Osteoblast (primary cell): ENCODE results near the gene CPZ. TPM values are rescaled to one million over a fixed set of nuclear protein-coding genes. Genes with fewer than 3 reads are reported as not detected.

Source experiments
- DNase-seq: peaks from one replicate; pipeline ENCODE4 v3.0.0; 2011; ENCODE audit warnings: low spot score, mixed read lengths; ENCODE audit not compliant: insufficient read length; ENCODE audit errors: missing footprints
- H2AFZ ChIP-seq: 2 replicates; pipeline ENCODE4 v1.6.0; 2011; ENCODE audit warnings: mild to moderate bottlenecking, low read length
- H3K27ac ChIP-seq: 2 replicates; pipeline ENCODE4 v1.5.1; 2011; ENCODE audit warnings: mild to moderate bottlenecking, low read depth, low read length, moderate library complexity
- H3K27me3 ChIP-seq: 2 replicates; pipeline ENCODE4 v1.6.0; 2012; ENCODE audit warnings: mild to moderate bottlenecking, control low read depth, inconsistent platforms, low read length, moderate library complexity; ENCODE audit not compliant: insufficient read depth
- H3K36me3 ChIP-seq: 2 replicates; pipeline ENCODE4 v1.5.1; 2011; ENCODE audit warnings: mild to moderate bottlenecking, low read length, control low read depth, moderate library complexity; ENCODE audit not compliant: insufficient read depth
- H3K4me1 ChIP-seq: 2 replicates; pipeline ENCODE4 v1.5.1; 2011; ENCODE audit warnings: mild to moderate bottlenecking, low read length, control low read depth, moderate library complexity; ENCODE audit not compliant: insufficient read depth
- H3K4me2 ChIP-seq: 2 replicates; pipeline ENCODE4 v1.6.0; 2011; ENCODE audit warnings: mild to moderate bottlenecking, low read length; ENCODE audit not compliant: insufficient read depth
- H3K4me3 ChIP-seq: fragments of 200-600 bp; sonication (generic); 3 replicates; pipeline ENCODE4 v1.5.1; 2012; ENCODE audit warnings: mild to moderate bottlenecking, low read length, inconsistent platforms; ENCODE audit not compliant: insufficient read depth
- H3K79me2 ChIP-seq: 2 replicates; pipeline ENCODE4 v1.6.0; 2012; ENCODE audit warnings: mild to moderate bottlenecking, low read length, control low read depth, inconsistent platforms; ENCODE audit not compliant: insufficient read depth
- H3K9me3 ChIP-seq: 2 replicates; pipeline ENCODE4 v1.5.1; 2011; ENCODE audit warnings: low read depth, low read length, control low read depth
- H4K20me1 ChIP-seq: 2 replicates; pipeline ENCODE4 v1.6.0; 2012; ENCODE audit warnings: mild to moderate bottlenecking, low read length, control low read depth; ENCODE audit not compliant: insufficient read depth
- total RNA-seq: library from RNA; depleted of rRNA; stranded (reverse); fragments of >200 nt; gene quantifications from 2 replicates; pipeline ENCODE4 v1.2.3, GENCODE V29; 2012
- TF ChIP-seq, protein P1 (sequence below): IDR thresholded peaks from 2 replicates; pipeline ENCODE4 v1.5.1; 2011; ENCODE audit warnings: mild to moderate bottlenecking, low read depth, low read length, moderate library complexity; ENCODE audit errors: extremely low read depth

The CPZ gene
- total RNA-seq, 1 donor: 44.5 TPM

DNA sequence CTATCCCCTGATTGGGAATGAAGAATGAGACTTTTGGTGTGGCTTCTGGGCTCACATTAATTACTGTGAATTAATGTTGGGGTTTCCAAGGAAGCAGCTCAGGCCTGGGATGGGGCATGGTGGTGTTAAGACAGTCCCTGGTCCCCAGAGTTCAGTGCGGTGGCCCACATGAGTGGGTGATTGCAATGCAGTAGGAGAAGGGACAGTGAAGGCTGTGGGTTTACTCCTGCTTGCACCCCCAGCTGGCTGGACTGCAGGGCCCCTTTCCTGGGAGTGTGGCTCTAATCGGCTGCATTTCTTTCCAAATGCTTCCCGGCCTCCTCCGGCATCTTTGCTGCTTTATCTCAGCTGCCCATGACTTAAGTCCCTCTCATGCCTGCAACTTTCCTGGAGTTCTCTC, 40.5 kb upstream of the CPZ start:
- Histone ChIP-seq H3K36me3 (no peaks in the 10 kb centered on the region), H3K79me2 (no peaks in the 10 kb centered on the region), H3K9me3 (no peaks in the 10 kb centered on the region), H3K4me1 (peaks cover 15% of the 10 kb centered on the region), H4K20me1 (no peaks in the 10 kb centered on the region), H3K27me3 (no peaks in the 10 kb centered on the region), H3K4me3 (no peak overlapping the region), H2AFZ (no peak overlapping the region), H3K27ac (no peak overlapping the region), H3K4me2 (no peak overlapping the region)
- DNase-seq: no peak
- TF ChIP-seq, protein P1, sequence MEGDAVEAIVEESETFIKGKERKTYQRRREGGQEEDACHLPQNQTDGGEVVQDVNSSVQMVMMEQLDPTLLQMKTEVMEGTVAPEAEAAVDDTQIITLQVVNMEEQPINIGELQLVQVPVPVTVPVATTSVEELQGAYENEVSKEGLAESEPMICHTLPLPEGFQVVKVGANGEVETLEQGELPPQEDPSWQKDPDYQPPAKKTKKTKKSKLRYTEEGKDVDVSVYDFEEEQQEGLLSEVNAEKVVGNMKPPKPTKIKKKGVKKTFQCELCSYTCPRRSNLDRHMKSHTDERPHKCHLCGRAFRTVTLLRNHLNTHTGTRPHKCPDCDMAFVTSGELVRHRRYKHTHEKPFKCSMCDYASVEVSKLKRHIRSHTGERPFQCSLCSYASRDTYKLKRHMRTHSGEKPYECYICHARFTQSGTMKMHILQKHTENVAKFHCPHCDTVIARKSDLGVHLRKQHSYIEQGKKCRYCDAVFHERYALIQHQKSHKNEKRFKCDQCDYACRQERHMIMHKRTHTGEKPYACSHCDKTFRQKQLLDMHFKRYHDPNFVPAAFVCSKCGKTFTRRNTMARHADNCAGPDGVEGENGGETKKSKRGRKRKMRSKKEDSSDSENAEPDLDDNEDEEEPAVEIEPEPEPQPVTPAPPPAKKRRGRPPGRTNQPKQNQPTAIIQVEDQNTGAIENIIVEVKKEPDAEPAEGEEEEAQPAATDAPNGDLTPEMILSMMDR: no peak

DNA sequence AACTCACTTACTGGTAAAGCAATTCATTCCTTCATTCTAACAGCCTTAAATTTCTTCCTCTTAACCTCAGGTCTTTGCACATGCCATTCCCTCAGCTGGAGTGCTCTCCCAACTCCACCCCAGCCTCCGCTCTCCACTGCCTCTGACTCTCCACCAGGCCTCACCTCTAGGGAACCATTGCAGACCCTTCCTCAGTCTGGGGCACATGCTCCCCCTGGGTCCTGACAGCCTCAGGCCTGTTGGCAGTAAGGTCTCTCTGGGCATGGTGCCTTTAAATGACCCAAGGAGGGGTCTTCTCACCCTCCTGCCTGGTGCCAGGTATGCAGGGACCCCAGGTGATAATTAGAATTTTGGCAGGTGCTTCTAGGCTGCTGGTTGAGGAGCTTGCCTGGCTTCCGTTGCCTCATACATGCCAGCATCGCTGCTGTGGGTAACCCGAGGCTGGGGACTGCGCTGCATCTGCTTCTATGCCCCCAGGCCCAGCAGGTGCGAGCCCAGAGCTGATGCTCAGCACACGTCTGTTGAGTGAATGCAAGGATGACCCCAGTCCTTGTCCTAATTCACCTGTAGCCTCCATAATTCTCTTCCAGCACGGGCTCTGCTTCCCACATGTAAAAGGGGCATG, 39.9 kb upstream of the CPZ start:
- DNase-seq: peak; percentile 70
- H3K36me3 ChIP-seq: no peaks in the 10 kb centered on the region
- no peak overlapping the region for H3K4me3 ChIP-seq
- H3K27ac ChIP-seq: no peak overlapping the region
- no peaks in the 10 kb centered on the region for H3K27me3 ChIP-seq
- H4K20me1 ChIP-seq: no peaks in the 10 kb centered on the region
- H3K79me2 ChIP-seq: no peaks in the 10 kb centered on the region
- H3K4me2 ChIP-seq: no peak overlapping the region
- TF ChIP-seq, protein P1: no peak
- H3K4me1 ChIP-seq: peaks cover 10% of the 10 kb centered on the region
- no peaks in the 10 kb centered on the region for H3K9me3 ChIP-seq
- no peak overlapping the region for H2AFZ ChIP-seq

DNA sequence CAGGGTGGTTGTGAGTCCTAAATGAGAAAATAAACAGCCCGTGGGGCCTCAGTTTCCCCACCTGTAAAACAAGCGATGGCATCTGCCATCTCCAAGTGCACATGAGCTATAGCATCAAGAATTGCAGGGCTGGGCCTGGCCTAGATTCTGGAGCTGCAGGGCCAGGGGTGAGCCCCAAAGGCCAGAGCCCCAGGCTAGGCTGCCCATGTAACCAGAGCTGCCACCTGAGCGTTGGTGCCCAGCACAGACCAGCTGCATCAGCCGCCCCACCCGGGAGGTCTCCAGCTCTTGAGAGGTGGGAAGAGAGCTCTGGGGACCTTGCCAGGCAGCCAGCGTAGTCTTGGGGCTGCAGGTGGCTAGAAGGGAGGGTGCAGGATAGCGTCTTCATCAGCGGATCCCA, 39.3 kb upstream of the CPZ start:
- no peak overlapping the region for H3K4me2 ChIP-seq
- TF ChIP-seq, protein P1: no peak
- H3K4me1 ChIP-seq: peaks cover 6% of the 10 kb centered on the region
- peak; percentile 61 for DNase-seq
- no peaks in the 10 kb centered on the region for H3K36me3 ChIP-seq
- H2AFZ ChIP-seq: no peak overlapping the region
- H3K9me3 ChIP-seq: no peaks in the 10 kb centered on the region
- no peak overlapping the region for H3K4me3 ChIP-seq
- no peaks in the 10 kb centered on the region for H3K79me2 ChIP-seq
- H4K20me1 ChIP-seq: no peaks in the 10 kb centered on the region
- H3K27ac ChIP-seq: no peak overlapping the region
- H3K27me3 ChIP-seq: no peaks in the 10 kb centered on the region

DNA sequence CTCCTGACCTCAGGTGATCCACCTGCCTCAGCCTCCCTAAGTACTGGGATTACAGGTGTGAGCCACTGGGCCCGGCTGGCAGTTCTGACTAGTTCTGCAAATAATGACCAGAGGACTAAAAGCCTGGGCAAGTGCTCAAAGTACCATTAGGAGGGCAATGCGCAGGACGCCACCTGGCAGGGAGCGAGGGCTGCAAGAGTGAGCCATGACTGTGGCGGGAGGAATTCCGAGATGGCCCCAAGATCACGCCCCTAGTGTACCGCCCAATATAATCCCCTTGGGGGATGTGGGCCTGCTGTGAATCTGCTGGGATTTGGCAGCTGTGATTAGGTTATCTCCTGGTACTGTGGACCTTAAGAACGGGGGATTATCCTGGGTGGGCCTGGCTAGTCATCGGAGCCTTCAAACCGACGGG, 38.6 kb upstream of the CPZ start:
- TF ChIP-seq, protein P1: no peak
- Histone ChIP-seq H3K9me3 (no peaks in the 10 kb centered on the region), H3K36me3 (no peaks in the 10 kb centered on the region), H3K4me1 (peaks cover 6% of the 10 kb centered on the region), H3K27me3 (no peaks in the 10 kb centered on the region), H3K4me2 (no peak overlapping the region), H3K4me3 (no peak overlapping the region), H3K27ac (no peak overlapping the region), H2AFZ (no peak overlapping the region), H3K79me2 (no peaks in the 10 kb centered on the region), H4K20me1 (no peaks in the 10 kb centered on the region)
- DNase-seq: peak; percentile 73
